Adrenal gland (tissue), 5 donors: ENCODE data around the gene TMEM9.

Experiments
- CTCF ChIP-seq, 6 experiments: fragments of 450-650 bp in 4 of 6; fragments of 200-600 bp in 2 of 6; sonication (generic) in 1 of 6; IDR thresholded peaks; 1 replicate in 5 of 6; 2 replicates in 1 of 6; pipeline versions ENCODE4 v1.5.1 to v1.8.0; 2016 to 2021; ENCODE audit warnings: antibody characterized with exemption in 6 of 6, mild to moderate bottlenecking in 2 of 6, moderate library complexity in 1 of 6
- POLR2A ChIP-seq, 2 donors: fragments of 450-650 bp; IDR thresholded peaks; one replicate each; pipeline ENCODE4 v1.6.1; 2017; ENCODE audit warnings: antibody characterized with exemption in 2 of 2, mild to moderate bottlenecking in 2 of 2, moderate library complexity in 1 of 2
- donor health status: DM: no; HTN: no; CAD: no.

GRCh38 chr1:201169971-201170532 is 15.8 kb upstream of the TMEM9 start:
- no peak for TF ChIP-seq CTCF (IDR thresholded peaks at IDR 0.05)
- no peak for TF ChIP-seq POLR2A (IDR thresholded peaks at IDR 0.05)
